HuH-7 (cell line): ENCODE data around the gene LAMA5.

Experiments used
- DNase-seq: peaks from one replicate; pipeline ENCODE4 v3.0.0; 2011; ENCODE audit warnings: low spot score

The LAMA5 gene

DNA sequence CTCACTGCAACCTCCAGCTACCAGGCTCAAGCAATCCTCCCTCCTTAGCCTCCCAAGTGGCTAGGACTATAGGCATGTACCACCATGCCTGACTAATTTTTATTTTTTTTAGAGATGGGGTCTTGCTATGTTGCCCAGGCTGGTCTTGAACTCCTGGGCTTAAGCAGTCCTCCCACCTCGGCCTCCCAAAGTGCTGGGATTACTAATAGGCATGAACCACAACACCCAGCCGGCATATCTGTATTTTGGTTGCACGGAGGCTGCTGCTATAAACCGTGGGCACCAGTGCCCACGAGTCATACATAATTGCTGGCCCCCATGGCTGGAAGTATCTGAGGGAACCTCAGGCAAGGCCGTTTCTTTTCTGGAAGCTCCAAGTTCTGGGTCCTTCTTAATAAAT lies 82.7 kb downstream of the LAMA5 start:
- no peak for DNase-seq

DNA sequence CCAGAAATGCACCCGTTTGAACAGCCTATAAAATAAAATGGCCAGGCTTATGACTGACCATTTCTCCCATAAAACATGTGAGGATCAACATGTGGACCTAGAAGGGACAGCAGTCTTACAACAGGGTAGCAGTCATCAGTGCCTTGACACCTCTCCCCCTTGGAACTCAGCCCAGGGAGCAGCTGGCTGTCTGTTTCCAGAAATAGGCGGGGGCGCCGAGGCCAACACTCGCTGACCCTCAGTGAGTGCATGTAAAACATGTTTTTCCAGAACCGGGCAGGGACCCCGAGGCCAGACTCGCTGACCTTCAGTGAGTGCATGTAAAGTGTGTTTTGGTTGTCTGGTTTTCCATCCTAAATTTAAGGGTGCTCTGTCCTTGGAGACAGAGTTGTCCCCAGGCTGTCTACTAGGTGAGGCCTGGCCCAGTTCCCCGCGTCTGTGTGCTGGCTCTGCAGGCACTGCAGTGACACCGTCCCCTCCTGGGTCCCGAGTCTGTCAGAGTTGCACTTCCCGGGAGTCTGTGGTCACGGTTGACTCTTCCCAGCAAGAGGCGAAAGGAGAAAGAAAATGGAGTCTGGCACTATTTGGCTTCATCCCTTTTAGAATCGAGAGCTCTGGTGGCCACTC lies 84.1 kb downstream of the LAMA5 start:
- no peak for DNase-seq

DNA sequence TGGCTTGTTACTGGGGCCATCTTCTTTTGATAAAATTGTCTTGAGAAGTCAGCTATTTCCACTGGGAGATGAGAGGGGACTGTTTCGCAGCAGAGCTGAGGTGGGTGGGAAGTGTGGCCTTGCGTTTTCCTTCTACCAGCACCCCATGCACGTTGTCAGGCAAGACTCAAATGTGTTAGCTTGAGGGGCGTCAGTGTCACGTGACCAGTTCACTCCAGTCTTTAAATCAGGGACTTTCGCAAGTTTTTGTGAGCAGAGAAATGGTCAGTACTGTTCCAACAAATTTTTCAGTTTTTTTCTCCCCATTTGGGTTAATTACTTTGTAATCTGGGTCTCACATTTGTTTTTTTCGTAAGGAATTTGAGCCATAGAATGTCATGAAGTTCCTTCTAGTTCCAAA lies 85.0 kb downstream of the LAMA5 start:
- DNase-seq: no peak

DNA sequence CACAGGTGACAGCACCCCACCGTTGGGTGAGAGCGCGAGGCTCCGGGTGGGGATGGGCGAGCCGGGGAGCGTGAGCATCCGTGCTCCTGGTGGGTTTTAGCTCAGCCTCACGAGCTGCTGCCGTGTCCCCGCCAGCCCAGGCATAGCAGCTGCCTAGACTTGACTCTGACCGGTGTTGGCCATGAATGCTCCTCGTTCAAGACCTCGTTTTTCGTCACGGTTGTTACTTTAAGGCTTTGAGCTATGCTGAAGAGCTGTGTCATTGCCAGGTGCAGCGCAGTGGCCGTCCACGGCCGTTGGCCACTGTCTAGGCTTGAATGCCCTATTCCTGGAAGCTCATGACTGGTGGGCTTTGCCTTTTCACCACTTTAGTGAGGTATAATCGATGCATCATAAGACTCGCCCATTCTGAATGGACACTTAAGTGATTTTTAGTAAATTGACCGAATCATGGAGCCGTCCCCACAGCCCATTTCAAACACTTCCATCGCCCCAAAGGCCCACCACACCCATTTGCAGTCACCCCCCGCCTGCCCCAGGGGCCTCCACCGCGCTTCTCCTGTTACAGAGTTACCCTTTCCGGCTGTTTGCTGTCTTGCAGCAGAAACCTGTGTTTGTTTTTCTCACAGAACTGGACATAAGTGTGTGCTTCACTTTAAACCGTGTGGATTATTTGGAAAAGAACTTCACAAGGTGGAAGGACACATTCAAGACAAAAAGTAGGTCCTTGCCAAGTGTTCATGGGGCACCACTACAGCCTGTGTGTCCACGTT lies 85.8 kb downstream of the LAMA5 start:
- DNase-seq: no peak

DNA sequence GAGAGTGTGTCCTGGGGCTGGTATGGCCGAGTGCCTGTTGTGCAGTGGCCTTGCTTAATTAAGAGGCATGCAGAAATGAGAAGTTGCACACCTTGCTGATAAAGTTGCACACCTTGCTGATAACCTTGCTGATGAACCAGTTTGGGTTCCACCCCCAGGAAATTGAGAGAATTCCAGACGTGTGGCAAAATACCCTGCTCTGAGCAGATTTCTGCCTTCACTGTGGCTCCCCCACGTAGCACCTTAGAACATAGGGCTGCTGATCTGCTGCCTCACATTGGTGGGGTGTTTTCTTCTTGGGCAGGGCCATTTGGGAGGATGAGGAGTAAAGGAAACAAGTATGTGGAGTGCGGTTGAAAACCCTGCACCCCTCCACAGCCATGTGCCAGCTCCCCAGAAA lies 86.8 kb downstream of the LAMA5 start:
- DNase-seq: no peak

DNA sequence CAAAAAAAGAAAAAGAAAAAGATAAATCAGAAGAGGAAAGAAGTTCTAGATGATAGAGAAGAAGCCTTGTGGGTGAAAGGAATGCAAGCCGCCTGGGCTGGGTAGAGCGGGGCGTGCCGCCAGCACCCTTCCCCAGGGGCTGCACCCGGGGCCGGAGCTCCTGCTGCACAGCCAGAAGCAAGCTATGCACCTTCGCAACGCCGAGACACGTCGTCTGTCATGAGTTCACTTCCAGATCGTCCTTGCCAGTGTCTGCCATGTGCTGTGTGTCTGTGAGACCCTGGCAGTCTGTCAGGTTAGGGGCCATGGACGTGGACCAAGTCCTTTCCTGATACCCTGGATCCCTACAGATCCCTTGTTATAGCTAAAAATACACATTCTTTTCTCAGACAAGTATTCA lies 89.9 kb downstream of the LAMA5 start:
- DNase-seq: no peak

DNA sequence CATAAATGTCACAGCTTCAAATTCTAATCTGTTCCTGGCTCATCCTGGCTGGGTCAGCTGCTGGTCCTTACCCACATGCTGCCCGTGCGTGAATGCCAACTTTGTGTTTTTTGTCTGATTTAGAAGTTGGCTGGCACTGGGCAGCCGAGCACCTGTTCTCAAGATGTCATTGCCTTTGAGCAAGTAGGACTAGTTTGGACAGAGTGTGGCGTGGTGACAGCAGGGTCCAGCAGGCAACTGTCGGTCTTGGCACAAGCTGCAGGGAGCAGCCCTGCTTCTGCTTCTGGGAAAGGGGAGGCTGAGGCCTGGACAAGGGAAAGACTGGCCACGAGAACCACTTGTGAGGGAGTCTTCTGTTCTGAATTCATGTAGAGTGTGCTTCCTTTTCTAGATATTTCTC lies 90.7 kb downstream of the LAMA5 start:
- DNase-seq: no peak

DNA sequence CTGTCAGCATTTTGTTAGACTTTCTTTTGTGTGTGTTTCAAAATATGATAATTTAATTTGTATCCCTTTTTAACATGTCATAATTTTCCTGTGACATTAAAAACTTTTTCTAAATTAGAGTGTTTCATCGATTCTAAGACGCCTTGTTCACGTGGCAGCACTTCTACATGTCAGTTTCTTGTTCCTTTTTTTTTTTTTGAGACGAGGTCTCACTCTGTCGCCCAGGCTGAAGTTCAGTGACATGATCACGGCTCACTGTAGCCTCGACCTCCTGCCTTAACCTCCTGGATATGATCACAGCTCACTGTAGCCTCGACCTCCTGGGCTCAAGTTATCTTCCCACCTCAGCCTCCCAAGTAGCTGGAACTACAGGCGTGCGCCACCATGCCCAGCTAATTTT lies 91.9 kb downstream of the LAMA5 start:
- DNase-seq: no peak

DNA sequence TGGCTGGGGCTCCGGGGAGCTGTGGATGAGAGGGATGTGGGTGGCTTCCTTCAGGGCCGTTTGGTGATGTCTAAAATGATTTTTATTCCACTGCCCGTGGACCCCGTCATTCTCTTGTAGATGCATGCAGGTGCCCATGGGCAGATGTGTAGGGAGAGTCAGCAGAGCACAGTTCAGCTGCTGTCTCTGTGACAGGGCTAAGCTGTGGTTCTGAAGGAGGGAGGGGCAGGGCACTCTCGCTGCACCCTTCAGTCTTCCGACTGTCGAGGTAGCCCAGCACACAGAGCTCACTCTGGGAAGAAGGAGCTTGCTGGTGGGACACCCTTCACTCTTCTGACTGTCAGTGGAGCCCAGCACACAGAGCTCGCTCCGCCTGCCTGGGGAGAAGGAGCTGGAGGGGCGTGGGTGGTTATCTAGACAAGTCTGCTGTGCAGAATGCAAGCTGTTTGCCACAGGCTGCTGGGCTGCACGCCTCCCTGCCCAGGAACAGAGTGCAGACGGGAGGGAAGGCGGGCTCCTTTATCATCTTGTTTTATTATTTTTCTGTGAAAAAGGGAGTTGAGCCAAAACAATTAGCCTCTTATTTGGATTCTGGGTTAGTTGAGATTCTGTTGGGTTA lies 92.7 kb downstream of the LAMA5 start:
- no peak for DNase-seq

DNA sequence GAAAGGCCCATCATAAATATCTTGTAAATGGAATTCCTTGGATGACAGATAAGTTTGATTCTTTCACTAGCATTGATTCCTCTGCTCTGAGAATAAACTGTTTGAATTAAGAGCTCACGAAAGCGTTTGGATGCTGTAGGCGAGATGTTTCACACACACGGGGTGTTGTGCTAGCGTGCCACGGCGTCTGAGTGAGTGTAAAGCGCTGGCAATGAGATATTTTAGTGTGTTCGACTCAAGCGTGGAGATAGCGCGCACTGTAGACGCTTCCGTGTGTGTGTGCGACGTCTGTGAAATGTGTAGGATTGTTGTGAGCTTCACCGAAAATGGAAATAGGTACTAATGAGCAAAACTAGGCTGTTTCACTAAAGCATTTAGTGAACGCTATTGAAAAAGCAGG lies 93.7 kb downstream of the LAMA5 start:
- no peak for DNase-seq

DNA sequence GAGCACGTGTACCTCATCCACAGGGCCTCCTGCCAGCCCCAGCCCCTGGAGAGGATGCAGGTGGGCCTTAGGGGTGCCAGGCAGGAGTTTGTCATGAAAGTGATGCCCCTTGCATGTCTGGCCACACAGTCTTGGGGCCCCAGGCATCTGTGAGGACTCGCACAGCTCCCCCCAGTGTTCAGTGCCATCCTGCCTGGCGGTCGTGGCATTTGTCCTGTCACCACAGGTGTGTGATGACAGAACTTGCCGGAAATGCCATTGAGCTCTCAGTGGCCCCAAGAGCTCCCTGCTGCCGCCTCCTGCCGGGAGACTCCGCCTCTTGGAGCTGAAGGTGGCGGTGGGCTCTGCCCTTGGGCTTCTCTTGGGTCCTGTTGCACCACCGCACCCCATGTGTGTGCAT lies 94.9 kb downstream of the LAMA5 start:
- no peak for DNase-seq

DNA sequence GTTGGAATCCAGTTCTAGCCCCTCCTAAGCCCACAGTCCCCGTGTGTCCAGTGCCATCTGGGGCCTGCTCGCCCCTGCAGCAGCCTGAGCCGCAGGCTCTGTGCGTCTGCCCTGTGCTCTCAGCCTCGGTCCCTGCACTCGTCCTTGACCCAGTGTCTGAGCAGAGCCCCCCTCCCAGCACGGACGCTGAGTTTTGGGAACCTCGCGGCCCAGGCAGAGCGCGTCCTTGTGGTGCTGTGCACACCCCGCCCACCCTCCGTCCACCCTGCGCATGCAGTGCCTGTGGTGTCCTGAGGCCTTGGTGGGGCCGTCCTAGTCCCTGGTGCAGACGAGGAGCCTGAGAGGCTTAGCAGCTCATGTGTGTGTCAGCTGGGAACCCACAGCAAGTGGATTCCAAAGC lies 97.2 kb downstream of the LAMA5 start:
- no peak for DNase-seq

DNA sequence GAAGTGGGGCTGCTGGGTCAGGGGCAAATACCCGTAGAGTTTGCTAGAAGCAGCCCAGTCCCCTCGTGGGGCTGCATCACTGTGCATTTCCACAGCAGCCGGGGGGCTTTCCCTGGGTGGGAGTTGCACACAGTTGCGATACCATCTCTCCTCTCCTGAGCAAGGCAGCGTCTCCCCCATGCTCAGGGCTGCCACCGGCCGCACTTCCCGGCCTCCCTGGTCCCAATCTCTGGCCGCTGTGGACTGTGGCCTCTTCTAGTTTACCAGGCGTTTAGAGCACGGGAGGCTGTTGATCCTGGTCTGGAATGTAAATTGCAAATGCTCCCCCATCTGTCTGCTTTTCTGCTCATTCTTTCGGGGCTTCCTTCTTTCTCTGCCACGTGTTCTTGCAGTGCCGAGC lies 97.7 kb downstream of the LAMA5 start:
- no peak for DNase-seq

DNA sequence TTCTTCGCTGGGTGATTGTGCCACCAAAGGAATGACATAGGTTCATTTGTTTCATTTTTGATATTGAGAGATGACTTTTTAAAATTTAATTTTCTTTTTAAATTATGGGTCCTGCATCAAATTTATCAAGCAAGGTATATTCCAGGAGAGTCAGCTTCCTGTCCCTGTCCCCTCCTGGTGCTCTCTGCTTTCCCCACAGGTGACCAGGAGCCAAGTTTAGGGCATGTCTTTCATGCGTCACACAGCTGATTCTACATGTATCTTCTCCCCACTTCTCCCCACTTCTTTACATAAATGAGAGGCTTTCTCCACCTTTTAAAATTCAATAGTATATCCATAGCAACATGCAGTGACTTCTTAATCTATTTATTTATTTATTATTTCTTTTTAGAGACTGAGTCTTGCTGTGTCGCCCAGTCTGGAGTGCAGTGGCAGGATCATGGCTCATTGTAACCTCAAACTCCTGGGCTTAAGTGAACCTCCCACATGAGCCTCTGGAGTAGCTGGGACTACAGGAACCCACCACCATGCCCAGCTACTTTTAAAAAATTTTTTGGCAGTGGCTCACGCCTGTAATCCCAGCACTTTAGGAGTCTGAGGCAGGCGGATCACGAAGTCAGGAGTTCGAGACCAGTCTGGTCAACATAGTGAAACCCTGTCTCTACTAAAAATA lies 98.7 kb downstream of the LAMA5 start:
- no peak for DNase-seq

DNA sequence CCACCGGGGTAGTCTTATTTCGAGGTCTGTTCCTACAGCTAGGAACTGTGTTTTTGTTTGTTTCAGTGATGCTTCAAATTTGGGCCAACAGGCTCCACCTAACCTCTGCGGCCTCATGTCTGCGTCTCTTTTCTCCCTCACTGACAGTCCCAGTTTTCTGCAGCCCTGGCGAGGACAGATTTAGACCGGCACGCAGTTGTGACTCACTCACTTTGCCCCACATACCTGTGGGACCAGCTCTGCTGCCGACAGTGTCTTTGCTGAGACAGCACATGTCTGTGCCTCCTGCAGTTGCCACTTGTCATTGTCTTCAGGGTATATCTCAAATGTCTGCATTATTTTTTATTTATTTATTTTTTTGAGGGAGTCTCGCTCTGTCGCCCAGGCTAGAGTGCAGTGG lies 99.6 kb downstream of the LAMA5 start:
- DNase-seq: no peak

DNA sequence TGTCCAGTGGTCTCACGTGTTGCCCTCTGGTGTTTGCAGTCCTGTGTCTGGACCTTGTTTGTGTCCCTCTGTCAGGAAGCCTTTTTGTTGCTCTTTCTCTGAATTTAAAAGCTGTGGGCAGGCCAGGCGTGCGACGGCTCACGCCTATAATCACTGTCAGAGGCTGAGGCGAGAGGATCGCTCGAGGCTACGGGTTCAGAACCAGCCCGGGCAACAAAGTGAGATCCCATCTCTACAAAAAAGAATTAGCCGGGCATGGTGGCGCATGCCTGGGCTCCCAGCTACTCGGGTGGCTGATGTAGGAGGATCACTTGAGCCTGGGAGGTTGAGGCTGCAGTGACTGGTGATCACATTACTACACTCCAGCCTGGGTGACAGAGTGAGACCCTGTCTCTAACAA lies 100.3 kb downstream of the LAMA5 start:
- DNase-seq: no peak

DNA sequence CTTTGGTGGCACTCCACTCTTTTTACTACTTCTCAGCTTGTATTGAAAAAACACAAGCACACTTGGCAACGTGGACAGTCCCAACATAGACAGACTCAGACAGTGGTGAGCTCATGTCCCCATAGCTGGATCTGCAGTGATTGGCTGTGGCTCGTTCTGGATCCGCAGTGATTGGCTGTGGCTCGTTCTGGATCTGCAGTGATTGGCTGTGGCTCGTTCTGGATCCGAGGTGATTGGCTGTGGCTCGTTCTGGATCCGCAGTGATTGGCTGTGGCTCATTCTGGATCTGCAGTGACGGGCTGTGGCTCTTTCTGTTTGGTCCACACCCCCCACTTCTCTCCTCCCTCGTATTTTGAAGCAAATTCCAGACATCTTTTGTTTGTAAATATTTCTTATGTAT lies 100.8 kb downstream of the LAMA5 start:
- DNase-seq: no peak

DNA sequence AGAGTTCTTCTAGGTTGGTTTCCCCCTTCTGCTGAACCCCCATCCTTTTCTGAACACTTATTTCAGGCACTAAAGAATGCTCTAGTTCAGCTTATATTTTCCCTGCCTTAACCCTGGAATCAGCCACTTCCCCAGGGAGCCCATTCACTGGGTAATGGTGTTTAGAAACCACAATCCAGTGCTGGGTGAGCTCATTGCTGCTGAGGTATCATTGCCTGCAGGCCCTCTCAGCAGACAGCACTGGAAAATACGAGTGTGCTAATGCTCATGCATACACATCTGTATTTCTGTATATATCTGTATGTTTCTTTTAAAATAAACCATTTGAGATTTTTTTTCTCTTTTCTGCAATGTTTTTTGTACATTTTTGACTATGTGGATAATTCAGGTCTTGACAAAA lies 101.7 kb downstream of the LAMA5 start:
- DNase-seq: no peak

DNA sequence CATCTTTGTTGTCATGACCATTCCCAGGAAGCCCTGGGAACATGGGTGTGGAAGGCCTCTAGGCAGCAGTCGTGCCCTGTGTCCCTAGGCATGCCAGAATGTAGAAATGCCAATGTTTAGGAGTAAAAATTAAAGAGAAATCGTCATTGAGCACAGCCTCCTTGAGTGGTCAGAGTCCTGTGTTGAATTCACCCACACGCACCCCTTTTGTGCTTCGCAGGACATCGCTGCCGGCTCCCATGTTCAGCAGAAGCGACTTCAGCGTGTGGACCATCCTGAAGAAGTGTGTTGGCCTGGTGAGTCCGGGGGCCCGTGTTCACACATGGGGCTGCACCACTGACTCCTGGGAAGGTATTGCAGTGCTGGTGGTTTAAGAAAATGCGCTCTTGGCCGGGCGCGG lies 103.7 kb downstream of the LAMA5 start:
- DNase-seq: no peak

DNA sequence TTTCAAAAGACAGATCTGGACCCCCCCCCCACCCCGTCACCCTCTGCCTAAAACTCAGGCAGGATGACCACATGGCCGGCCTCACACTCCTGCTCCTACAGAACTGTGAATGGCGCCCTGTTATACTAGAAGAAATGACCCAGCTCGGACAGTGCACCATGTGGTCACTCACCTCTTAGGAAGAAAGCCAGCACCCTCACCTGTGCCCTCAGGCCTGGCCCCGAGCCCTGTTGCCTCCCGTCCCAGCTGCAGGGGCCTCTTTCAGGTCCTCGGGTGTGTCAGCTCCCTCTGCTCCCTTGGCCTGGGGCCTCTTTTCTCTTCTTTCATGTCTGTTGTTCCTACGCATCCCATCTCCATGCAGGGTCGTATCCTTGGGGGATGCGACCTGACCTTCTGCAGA lies 105.0 kb downstream of the LAMA5 start:
- no peak for DNase-seq

DNA sequence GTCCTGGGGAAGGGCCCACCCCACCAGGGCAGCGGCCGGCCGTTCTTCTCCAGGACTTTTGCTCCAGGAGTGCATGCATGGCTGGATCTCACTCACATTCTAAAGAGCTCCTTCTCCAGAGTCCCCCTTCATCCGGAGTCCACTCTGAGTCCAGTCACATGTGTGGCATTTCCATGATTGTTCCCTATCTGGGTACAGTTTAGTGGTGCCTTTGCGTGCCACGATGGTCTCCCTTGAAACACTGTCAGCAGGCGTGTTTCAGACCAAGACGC lies 107.9 kb downstream of the LAMA5 start:
- DNase-seq: no peak
